Measurements from ENCODE around the gene INIP.

GRCh38 chr9:112717661-112718331, at the start of gene INIP:
- TF ChIP-seq CTCF (IDR thresholded peaks at IDR 0.05) (peak; percentile 23; the same call in 1 of the 2 replicates), ZFX (IDR thresholded peaks at IDR 0.05; ENCODE audit: borderline replicate concordance) (no peak)
